NB4 (cell line): Measurements from ENCODE around the gene CGB3.
A peak's percentile ranks its signal among the peaks of the same experiment; 100 is the strongest.

Experiments used
- DNase-seq: peaks from one replicate; pipeline ENCODE4 v3.0.0; 2010; ENCODE audit warnings: low read depth
- H3K4me3 ChIP-seq: one replicate; pipeline ENCODE4 v1.5.1; 2011; ENCODE audit warnings: mild to moderate bottlenecking, low read depth, low read length, moderate library complexity
- CTCF ChIP-seq: IDR thresholded peaks from one replicate; pipeline ENCODE4 v1.5.1; 2012; ENCODE audit warnings: low read depth, low read length
- MAX ChIP-seq: IDR thresholded peaks from 2 replicates; pipeline ENCODE4 v1.6.1; 2011; ENCODE audit warnings: low read depth, low read length
- MYC ChIP-seq: IDR thresholded peaks from 2 replicates; pipeline ENCODE4 v1.6.1; 2011; ENCODE audit warnings: low read depth, low read length
- POLR2A ChIP-seq: IDR thresholded peaks from 2 replicates; pipeline ENCODE4 v1.6.1; 2011; ENCODE audit warnings: mild to moderate bottlenecking; ENCODE audit not compliant: insufficient read length; ENCODE audit errors: extremely low read depth

The CGB3 gene

GRCh38 chr19:48994035-48994386 is 30.1 kb downstream of the CGB3 start:
- peak overlapping the region; percentile 95 for H3K4me3 ChIP-seq
- TF ChIP-seq MYC: no peak
- TF ChIP-seq CTCF: no peak
- no peak for TF ChIP-seq MAX
- no peak for TF ChIP-seq POLR2A
- DNase-seq: no peak

GRCh38 chr19:48993175-48994034 is 30.7 kb downstream of the CGB3 start, which contains the start of the genes GYS1 and RUVBL2:
Gene GYS1, minus strand, starts transcription at chr19:48993309. Its CDS starts 197 bp downstream, at chr19:48993112.
Gene RUVBL2, plus strand, starts transcription at chr19:48993887. Its CDS starts 25 bp downstream, at chr19:48993912.
- H3K4me3 ChIP-seq: peak within 1 kb of the TSS; percentile 95
- peak; percentile 93 for TF ChIP-seq MYC
- peak; percentile 55 for TF ChIP-seq CTCF
- TF ChIP-seq MAX: peak; percentile 75
- peak; percentile 95 for TF ChIP-seq POLR2A
- DNase-seq: peak; percentile 99

GRCh38 chr19:48992581-48993174 is 31.5 kb downstream of the CGB3 start:
- peak overlapping the region; percentile 92 for H3K4me3 ChIP-seq
- no peak for DNase-seq
- no peak for TF ChIP-seq CTCF
- no peak for TF ChIP-seq MAX
- TF ChIP-seq MYC: no peak
- TF ChIP-seq POLR2A: no peak

- peak; percentile 62 for DNase-seq
- no peak for TF ChIP-seq MAX
- TF ChIP-seq CTCF: no peak
- no peak for TF ChIP-seq POLR2A
- TF ChIP-seq MYC: no peak
- H3K4me3 ChIP-seq: peak overlapping the region; percentile 92
Observed at GRCh38 chr19:48991873-48992580, 32.1 kb downstream of the CGB3 start.

GRCh38 chr19:48991011-48991609 is 33.0 kb downstream of the CGB3 start:
- H3K4me3 ChIP-seq: no peak overlapping the region
- TF ChIP-seq CTCF (no peak), POLR2A (no peak), MYC (no peak), MAX (no peak)
- no peak for DNase-seq
